LoVo (cell line): Measurements from ENCODE around the gene ZNF512.
A peak's percentile ranks its signal among the peaks of the same experiment; 100 is the strongest.
"Not testable (repeated sequence)": the region's sequence is repeated elsewhere in the genome, so short reads cannot be mapped to it uniquely, and the experiment has no call there.

Experiments
- DNase-seq: peaks from one replicate; pipeline ENCODE4 v3.0.0-alpha.2; 2016; ENCODE audit warnings: low spot score

ZNF512 gene

GRCh38 chr2:27582129-27582694, 630 bp upstream of the ZNF512 start:
- DNase-seq: no peak

GRCh38 chr2:27583390-27583915, 611 bp downstream of the ZNF512 start:
- no peak for DNase-seq

GRCh38 chr2:27584597-27584996, 1.8 kb downstream of the ZNF512 start:
- no peak for DNase-seq

GRCh38 chr2:27587025-27587424, 4.2 kb downstream of the ZNF512 start:
- DNase-seq: no peak

- no peak for DNase-seq
These were observed 5.5 kb downstream of the ZNF512 start for GRCh38 chr2:27588308-27588707.

GRCh38 chr2:27591745-27592144, 8.9 kb downstream of the ZNF512 start:
- DNase-seq: no peak

- no peak for DNase-seq
These were observed 10.4 kb downstream of the ZNF512 start for GRCh38 chr2:27593240-27593639.

GRCh38 chr2:27594020-27594703, 11.3 kb downstream of the ZNF512 start:
- not testable (repeated sequence) for DNase-seq

GRCh38 chr2:27595412-27595811, 12.6 kb downstream of the ZNF512 start:
- DNase-seq: not testable (repeated sequence)

- no peak for DNase-seq
These were observed 13.8 kb downstream of the ZNF512 start for GRCh38 chr2:27596627-27597026.

- no peak for DNase-seq
These were observed 23.8 kb downstream of the ZNF512 start for GRCh38 chr2:27606611-27607010.

GRCh38 chr2:27613985-27614384, 31.1 kb downstream of the ZNF512 start:
- no peak for DNase-seq

- DNase-seq: no peak
These were observed 32.5 kb downstream of the ZNF512 start for GRCh38 chr2:27615316-27615715.

GRCh38 chr2:27621524-27621923, 38.7 kb downstream of the ZNF512 start:
- DNase-seq: no peak

- peak; percentile 17 for DNase-seq
These were observed 40.1 kb downstream of the ZNF512 start for GRCh38 chr2:27622921-27623384.

GRCh38 chr2:27624943-27625342, 42.1 kb downstream of the ZNF512 start:
- DNase-seq: no peak

GRCh38 chr2:27626323-27626722, 43.5 kb downstream of the ZNF512 start:
- not testable (repeated sequence) for DNase-seq

- DNase-seq: not testable (repeated sequence)
These were observed 44.1 kb downstream of the ZNF512 start for GRCh38 chr2:27626921-27627320.

- DNase-seq: peak; percentile 70
These were observed 45.3 kb downstream of the ZNF512 start for GRCh38 chr2:27627963-27628766.

GRCh38 chr2:27628767-27629709, 46.2 kb downstream of the ZNF512 start, which contains the start of the genes CCDC121 and GPN1:
Gene CCDC121, minus strand, starts transcription at chr2:27629012. Its CDS starts 1,213 bp downstream, at chr2:27627799.
Gene GPN1, plus strand, starts transcription at chr2:27629050. Its CDS starts 9 bp downstream, at chr2:27629059.
- DNase-seq: peak; percentile 94

GRCh38 chr2:27630257-27630656, 47.4 kb downstream of the ZNF512 start:
- DNase-seq: not testable (repeated sequence)
